ENCODE data around the gene CAMSAP2.

- TF ChIP-seq GATA3 (IDR thresholded peaks at IDR 0.05; ENCODE audit: low read depth, low read length) (no peak), GATA2 (IDR thresholded peaks at IDR 0.05; ENCODE audit: low read depth, low read length) (no peak)
Measured at GRCh38 chr1:200889571-200889970, 150.9 kb downstream of the CAMSAP2 start.
